ENCODE data around the gene C1orf167.
A peak's percentile ranks its signal among the peaks of the same experiment; 100 is the strongest.

DNA sequence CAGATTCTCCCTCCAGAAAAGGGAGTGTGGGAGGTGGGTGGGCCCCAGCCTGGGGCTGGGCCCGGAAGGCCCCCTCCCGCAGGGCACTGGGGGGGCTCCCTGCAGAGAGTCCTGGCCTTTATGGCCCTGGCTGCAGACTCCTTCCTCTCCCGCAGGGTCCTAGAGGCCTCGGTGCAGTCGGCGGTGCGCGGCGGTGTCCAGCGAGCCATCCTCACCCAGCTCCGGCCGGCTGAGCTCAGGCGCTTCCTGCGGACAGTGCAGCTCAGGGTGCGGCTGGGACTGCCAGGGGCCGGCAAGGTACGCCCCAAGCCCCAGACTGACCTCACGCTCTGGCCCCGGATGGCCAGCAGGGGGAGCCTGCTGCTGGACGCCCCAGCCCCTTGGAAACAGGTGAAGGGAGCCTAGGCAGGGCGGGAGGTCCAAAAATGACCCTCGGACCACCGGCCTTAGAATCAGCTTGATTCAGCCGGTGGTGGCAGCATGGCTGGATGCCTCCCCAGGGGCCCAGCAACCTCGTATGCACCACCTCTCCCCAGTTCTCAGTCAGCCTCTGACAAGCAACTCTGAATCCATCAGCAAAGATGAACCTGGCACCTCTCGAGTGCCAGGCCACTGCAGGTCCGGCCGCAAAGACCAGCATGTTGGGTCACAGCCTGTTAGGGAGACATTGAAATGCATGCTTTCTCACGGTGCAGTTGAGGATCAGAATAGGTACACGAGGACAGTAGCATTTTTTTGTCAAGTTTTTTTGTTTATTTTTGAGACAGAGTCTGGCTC, 23.2 kb downstream of the C1orf167 start:
- TF ChIP-seq GLIS3 (CRISPR knock-in tag; IDR thresholded peaks at IDR 0.05), result no peak
- TF ChIP-seq, protein P1, sequence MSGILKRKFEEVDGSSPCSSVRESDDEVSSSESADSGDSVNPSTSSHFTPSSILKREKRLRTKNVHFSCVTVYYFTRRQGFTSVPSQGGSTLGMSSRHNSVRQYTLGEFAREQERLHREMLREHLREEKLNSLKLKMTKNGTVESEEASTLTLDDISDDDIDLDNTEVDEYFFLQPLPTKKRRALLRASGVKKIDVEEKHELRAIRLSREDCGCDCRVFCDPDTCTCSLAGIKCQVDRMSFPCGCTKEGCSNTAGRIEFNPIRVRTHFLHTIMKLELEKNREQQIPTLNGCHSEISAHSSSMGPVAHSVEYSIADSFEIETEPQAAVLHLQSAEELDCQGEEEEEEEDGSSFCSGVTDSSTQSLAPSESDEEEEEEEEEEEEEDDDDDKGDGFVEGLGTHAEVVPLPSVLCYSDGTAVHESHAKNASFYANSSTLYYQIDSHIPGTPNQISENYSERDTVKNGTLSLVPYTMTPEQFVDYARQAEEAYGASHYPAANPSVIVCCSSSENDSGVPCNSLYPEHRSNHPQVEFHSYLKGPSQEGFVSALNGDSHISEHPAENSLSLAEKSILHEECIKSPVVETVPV (CRISPR knock-in tag; IDR thresholded peaks at IDR 0.05), result no peak
- TF ChIP-seq TOX (CRISPR knock-in tag; IDR thresholded peaks at IDR 0.05; ENCODE audit: borderline replicate concordance), result no peak
- TF ChIP-seq TCF4 (CRISPR knock-in tag; IDR thresholded peaks at IDR 0.05; ENCODE audit: borderline replicate concordance), result no peak
- TF ChIP-seq, protein P2, sequence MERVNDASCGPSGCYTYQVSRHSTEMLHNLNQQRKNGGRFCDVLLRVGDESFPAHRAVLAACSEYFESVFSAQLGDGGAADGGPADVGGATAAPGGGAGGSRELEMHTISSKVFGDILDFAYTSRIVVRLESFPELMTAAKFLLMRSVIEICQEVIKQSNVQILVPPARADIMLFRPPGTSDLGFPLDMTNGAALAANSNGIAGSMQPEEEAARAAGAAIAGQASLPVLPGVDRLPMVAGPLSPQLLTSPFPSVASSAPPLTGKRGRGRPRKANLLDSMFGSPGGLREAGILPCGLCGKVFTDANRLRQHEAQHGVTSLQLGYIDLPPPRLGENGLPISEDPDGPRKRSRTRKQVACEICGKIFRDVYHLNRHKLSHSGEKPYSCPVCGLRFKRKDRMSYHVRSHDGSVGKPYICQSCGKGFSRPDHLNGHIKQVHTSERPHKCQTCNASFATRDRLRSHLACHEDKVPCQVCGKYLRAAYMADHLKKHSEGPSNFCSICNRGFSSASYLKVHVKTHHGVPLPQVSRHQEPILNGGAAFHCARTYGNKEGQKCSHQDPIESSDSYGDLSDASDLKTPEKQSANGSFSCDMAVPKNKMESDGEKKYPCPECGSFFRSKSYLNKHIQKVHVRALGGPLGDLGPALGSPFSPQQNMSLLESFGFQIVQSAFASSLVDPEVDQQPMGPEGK (CRISPR knock-in tag; IDR thresholded peaks at IDR 0.05; ENCODE audit: borderline replicate concordance), result no peak
- no peak for TF ChIP-seq CSDC2 (CRISPR knock-in tag; IDR thresholded peaks at IDR 0.05)
- TF ChIP-seq, protein P3, sequence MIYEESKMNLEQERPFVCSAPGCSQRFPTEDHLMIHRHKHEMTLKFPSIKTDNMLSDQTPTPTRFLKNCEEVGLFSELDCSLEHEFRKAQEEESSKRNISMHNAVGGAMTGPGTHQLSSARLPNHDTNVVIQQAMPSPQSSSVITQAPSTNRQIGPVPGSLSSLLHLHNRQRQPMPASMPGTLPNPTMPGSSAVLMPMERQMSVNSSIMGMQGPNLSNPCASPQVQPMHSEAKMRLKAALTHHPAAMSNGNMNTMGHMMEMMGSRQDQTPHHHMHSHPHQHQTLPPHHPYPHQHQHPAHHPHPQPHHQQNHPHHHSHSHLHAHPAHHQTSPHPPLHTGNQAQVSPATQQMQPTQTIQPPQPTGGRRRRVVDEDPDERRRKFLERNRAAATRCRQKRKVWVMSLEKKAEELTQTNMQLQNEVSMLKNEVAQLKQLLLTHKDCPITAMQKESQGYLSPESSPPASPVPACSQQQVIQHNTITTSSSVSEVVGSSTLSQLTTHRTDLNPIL (CRISPR knock-in tag; IDR thresholded peaks at IDR 0.05; ENCODE audit: low read depth), result no peak
- no peak for TF ChIP-seq OSR1 (CRISPR knock-in tag; IDR thresholded peaks at IDR 0.05)
- no peak for TF ChIP-seq POU6F1 (CRISPR knock-in tag; IDR thresholded peaks at IDR 0.05; ENCODE audit: borderline replicate concordance, low read depth)
- TF ChIP-seq ZFP3 (CRISPR knock-in tag; IDR thresholded peaks at IDR 0.05), result no peak
- TF ChIP-seq ZNF70 (CRISPR knock-in tag; IDR thresholded peaks at IDR 0.05), result no peak
- peak; percentile 37; the same call in 1 of the 2 replicates for TF ChIP-seq ZNF8 (CRISPR knock-in tag; IDR thresholded peaks at IDR 0.05)

All from SK-N-SH treated with all-trans-retinoic acid at 6 μM for 48 hours (cell line).